HG03442 (cell line): ENCODE measurements around the gene CHMP3.
"Not testable (repeated sequence)": the region's sequence is repeated elsewhere in the genome, so short reads cannot be mapped to it uniquely, and the experiment has no call there.

Experiments used
- ATAC-seq: cut with Tn5 transposase; IDR thresholded peaks from one replicate; pipeline ENCODE4 v1.9.1; 2021; ENCODE audit warnings: mild to moderate bottlenecking, moderate library complexity; ENCODE audit not compliant: unreplicated experiment

Gene CHMP3

DNA sequence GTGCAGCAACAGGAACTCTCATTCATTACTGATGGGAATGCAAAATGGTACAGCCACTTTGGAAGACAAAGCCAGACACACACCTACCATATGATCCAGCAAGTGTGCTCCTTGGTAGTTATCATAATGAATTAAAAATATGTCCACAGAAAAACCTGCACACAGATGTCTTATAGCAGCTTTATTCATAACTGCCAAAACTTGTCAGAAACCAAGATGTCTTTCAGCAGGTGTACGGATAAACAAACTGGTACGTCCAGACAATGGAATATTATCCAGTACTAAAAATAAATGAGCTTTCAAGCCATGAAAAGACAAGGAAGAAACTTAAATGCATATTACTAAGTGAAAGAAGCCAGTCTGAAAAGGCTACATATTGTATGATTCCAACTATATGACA, 50.4 kb downstream of the CHMP3 start:
- ATAC-seq, result no peak

GRCh38 chr2:86512034-86512433, 51.2 kb downstream of the CHMP3 start:
- ATAC-seq, result no peak

GRCh38 chr2:86510436-86510933, 52.8 kb downstream of the CHMP3 start:
- no peak for ATAC-seq

DNA sequence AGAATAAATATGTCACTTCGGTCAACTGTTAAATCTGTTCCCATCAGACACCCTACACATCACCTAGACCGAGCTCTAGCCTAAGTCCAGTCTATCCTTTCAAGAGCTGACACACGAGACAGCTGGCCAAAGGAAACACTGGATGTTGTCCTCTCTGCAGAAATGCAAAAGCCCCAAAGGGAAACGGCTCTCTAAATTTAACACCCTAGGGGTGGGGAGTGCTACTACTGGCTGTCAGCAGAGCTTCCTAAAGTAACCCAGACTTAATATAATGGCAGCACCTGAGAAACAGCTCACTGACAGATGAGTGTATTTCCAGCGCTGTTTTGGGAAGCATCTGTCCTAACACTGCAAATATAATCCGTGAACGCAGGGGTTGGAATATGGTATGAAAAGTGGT, 55.6 kb downstream of the CHMP3 start:
- ATAC-seq, result no peak

DNA sequence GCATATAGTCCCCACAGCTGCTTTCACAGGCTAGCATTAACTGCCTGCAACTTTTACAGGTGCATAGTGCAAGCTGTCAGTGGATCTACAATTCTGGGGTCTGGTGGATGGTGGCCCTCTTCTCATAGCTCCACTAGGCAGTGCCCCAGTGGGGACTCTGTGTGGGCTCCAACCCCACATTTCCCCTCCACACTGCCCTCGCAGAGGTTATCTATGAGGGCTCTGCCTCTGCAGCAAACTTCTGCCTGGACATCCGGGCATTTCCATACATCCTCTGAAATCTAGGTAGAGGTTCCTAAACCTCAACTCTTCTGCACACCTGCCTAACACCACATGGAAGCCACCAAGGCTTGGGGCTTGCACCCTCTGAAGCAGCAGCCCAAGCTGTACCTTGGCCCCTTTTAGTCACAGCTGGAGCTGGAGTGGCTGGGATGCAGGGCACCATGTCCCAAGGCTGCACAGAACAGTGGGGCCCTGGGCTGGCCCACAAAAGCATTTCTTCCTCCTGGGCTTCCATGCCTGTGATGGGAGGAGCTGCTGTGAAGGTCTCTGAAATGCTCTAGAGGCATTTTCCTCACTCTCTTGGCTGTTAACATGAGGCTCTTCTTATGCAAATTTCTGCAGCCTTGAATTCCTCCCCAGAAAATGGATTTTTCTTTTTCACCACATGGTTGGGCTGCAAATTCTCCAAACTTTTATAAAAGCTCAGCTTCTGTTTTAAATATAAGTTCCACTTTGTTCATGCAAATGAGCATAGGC, 62.7 kb downstream of the CHMP3 start:
- no peak for ATAC-seq

DNA sequence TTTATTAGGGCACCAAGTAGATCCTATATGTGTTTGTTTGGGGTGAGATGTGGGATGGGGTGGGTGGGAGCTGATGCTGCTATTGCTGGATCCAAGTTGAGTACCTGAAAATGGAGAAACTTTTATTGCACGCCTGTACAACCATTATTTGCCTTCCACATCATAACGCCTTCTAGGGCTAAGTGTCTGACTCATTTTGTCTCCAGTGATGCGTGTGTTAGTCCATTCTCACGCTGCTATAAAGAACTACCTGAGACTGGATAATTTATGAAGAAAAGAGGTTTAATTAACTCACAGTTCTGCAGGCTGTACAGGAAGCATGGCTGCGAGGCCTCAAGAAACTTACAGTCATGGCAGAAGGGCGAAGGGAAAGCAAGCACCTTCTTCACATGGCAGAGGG, 63.9 kb downstream of the CHMP3 start:
- ATAC-seq, result no peak

- ATAC-seq, result no peak
These were observed 64.6 kb downstream of the CHMP3 start for GRCh38 chr2:86498468-86499260.

GRCh38 chr2:86496391-86496790, 66.9 kb downstream of the CHMP3 start:
- ATAC-seq, result not testable (repeated sequence)

GRCh38 chr2:86492048-86492453, 71.2 kb downstream of the CHMP3 start:
- ATAC-seq, result no peak

- no peak for ATAC-seq
These were observed 72.2 kb downstream of the CHMP3 start for GRCh38 chr2:86491088-86491487.

DNA sequence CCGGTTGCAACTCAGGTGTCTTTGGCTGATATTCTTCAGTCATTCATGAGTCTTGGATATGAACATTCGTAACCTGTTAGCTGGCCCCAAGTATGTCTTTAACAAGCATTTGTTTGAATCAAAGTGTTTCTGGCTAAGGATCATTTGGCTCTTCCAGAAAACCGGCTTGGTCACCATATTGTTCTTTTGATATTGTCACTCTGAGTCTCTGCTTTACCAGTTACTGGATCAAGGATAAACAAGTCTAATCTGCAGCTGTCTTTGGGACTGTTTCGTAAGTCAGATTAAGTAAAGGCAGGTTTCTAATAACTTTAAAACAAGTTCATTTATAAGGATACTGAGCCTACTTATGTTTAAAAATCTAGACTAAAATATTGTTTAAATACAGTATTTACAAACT, 73.0 kb downstream of the CHMP3 start:
- ATAC-seq, result no peak

DNA sequence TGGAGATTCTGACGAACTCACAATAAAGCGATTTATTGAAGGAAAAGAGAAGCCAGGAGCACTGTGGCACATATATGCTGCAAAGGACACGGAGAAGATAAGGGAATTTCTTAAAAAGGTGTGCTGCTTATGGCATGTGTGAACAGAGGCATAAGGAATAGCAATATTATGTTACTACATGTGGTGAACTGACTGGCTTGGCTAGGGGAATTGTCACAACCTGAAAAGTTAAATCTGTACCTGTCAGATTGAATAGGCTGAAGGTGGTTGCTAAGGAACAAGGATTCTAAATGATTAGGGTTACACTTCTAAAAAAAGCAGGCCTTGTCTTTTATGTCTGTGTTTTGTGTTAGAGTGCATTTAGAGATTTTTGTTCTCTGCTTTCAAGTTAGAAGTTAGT, 73.7 kb downstream of the CHMP3 start:
- no peak for ATAC-seq

- no peak for ATAC-seq
These were observed 74.5 kb downstream of the CHMP3 start for GRCh38 chr2:86488561-86489250.

DNA sequence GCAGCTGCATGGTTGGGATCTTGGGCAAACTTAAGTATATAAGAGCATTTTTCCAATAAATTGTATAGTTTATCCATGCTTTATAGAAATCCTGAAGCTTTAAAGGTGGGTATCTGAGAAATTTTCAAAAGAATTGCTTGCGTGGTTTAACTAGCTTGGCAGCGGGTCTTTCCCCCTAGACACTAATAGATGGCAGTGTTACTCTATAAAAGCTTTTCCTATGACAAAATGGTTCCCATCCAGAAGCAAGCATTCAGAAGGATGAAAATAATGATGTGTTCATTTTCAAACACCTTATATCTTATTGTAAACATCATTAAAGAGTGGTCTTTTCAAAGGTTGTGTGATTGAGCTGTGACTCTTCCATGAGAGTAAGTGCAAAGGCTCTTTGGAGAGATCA, 76.2 kb downstream of the CHMP3 start:
- no peak for ATAC-seq

- no peak for ATAC-seq
These were observed 77.4 kb downstream of the CHMP3 start for GRCh38 chr2:86485802-86486201.

- no peak for ATAC-seq
These were observed 78.1 kb downstream of the CHMP3 start for GRCh38 chr2:86485103-86485502.

DNA sequence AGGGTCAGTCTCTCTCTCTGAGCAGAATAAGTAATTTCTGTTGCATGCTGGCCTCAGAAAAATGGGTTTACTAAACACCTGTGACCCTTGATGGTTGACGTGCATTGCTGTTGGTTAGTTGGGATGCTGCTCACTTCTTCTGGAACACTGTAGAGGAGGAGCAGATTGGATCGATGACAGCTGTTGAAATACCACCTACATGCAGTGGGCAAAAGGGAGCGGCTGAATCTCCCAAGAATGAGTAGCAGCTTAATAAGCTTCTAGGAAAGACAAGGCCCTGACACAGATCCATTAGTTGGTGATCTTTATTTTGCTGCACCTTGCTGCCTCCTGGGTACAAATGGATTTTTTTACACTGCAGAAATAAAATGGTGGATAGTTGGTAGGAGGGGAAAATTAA, 78.9 kb downstream of the CHMP3 start:
- ATAC-seq, result no peak

DNA sequence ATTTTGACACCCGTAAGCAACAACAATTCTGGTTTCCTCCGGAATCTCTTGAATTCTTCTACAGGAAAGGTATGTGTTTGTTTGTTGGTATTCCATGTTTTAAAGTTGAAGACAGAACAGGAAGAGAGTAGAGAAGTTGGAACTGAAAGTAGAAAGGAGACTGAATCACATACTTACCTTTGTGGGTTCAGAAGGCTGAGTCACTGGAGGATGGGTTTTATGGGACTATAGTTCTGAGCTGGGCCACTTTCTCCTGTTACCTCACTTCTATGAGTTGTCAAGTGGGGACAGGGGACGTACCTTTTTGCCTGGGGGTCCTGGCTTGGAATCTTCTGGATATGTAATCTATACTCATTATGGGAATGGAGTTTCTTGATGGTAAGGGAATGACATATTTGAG, 81.2 kb downstream of the CHMP3 start:
- no peak for ATAC-seq

DNA sequence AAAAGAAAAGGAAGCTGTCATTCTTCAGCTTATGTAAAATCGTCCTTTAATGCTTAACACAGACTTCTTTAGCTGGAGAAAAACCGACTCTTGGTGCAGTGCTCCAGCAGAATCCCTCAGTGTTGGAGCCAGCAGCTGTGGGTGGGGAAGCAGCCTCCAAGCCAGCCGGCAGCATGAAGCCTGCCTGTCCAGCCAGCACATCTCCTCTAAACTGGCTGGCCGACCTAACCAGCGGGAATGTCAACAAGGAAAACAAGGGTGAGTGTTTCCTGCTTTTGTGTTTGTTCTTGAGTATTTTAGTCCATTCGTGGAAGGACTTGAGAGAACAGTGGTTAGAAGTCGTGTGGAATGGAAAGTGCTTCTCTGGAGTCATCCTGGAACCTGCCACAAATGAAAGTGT, 83.1 kb downstream of the CHMP3 start:
- no peak for ATAC-seq

DNA sequence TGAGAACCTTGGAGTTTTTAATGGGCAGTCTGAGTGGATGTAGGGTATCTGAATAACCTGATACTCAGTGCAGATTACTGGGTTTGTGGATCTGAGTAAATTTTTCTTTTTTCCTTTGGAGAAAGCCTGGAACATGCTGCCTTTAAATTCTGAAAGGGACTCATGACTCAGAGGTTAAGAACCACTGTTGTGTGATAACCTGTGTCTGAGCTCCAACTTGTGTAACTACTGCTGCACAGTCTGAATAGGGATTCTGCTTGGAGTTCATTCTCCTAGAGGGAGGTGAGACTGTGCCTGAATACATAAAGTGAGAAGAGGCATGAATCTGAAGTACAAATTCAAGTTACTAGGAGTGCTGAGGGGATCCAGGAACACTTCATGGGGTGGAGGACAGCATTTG, 85.9 kb downstream of the CHMP3 start:
- no peak for ATAC-seq

- ATAC-seq, result no peak
These were observed 86.3 kb downstream of the CHMP3 start for GRCh38 chr2:86476918-86477317.

DNA sequence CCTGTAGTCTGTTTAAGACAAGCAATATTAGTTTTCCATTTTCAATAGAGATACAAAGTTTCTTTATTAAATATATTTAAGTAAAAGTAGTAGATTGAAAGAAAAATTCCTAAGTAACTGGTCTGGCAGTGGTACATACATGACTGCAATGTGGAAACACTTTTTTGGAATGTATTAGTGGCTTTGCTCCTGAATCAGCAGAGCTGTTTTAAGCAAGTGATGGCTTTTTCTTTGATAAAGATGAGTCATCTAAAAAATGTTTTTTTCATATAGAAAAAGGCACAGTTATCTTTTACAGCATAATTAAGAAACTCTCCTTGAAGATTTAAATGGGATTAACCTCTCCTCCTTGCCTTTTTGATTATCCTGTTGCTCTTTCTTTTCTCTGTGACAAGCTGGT, 87.2 kb downstream of the CHMP3 start:
- ATAC-seq, result no peak
